ENCODE measurements around the gene NUMA1.
A peak's percentile ranks its signal among the peaks of the same experiment; 100 is the strongest.

NUMA1 gene

GRCh38 chr11:72122607-72123006 is 42.3 kb upstream of the NUMA1 start:
- no peak for DNase-seq (ENCODE audit: low read depth)
- no peak overlapping the region for H3K4me3 ChIP-seq (ENCODE audit: low read length)
- TF ChIP-seq CTCF (IDR thresholded peaks at IDR 0.05; ENCODE audit: insufficient read depth, low read depth, low read length, missing control alignments) = no peak

GRCh38 chr11:72120930-72121329 is 40.6 kb upstream of the NUMA1 start:
- no peak overlapping the region for H3K4me3 ChIP-seq (ENCODE audit: low read length)
- DNase-seq (ENCODE audit: low read depth) = no peak
- no peak for TF ChIP-seq CTCF (IDR thresholded peaks at IDR 0.05; ENCODE audit: insufficient read depth, low read depth, low read length, missing control alignments)

- TF ChIP-seq CTCF (IDR thresholded peaks at IDR 0.05; ENCODE audit: insufficient read depth, low read depth, low read length, missing control alignments) = no peak
- DNase-seq (ENCODE audit: low read depth) = no peak
- no peak overlapping the region for H3K4me3 ChIP-seq (ENCODE audit: low read length)
Observed at GRCh38 chr11:72119198-72119597, 38.9 kb upstream of the NUMA1 start.

GRCh38 chr11:72116019-72116755 is 35.8 kb upstream of the NUMA1 start:
- peak; percentile 48 for DNase-seq (ENCODE audit: low read depth)
- H3K4me3 ChIP-seq (ENCODE audit: low read length) = no peak overlapping the region
- no peak for TF ChIP-seq CTCF (IDR thresholded peaks at IDR 0.05; ENCODE audit: insufficient read depth, low read depth, low read length, missing control alignments)

- TF ChIP-seq CTCF (IDR thresholded peaks at IDR 0.05; ENCODE audit: insufficient read depth, low read depth, low read length, missing control alignments) = no peak
- DNase-seq (ENCODE audit: low read depth) = peak; percentile 87
- no peak overlapping the region for H3K4me3 ChIP-seq (ENCODE audit: low read length)
Observed at GRCh38 chr11:72114570-72114969, 34.2 kb upstream of the NUMA1 start.

- H3K4me3 ChIP-seq (ENCODE audit: low read length) = peak overlapping the region; percentile 88
- no peak for TF ChIP-seq CTCF (IDR thresholded peaks at IDR 0.05; ENCODE audit: insufficient read depth, low read depth, low read length, missing control alignments)
- DNase-seq (ENCODE audit: low read depth) = peak; percentile 85
Observed at GRCh38 chr11:72112978-72113808, 32.9 kb upstream of the NUMA1 start.

Data from epithelial cell of esophagus (primary cell).